C4-2B (cell line): ENCODE data around the gene HECTD1.

Experiments
- ZFX ChIP-seq: fragments of 450-650 bp; IDR thresholded peaks from 2 replicates; pipeline ENCODE4 v1.6.1; 2017
- TF ChIP-seq, protein P1 (sequence below): fragments of 450-650 bp; conservative IDR thresholded peaks from 2 replicates; pipeline ENCODE4 v1.5.1; 2017; ENCODE audit warnings: mild to moderate bottlenecking

DNA sequence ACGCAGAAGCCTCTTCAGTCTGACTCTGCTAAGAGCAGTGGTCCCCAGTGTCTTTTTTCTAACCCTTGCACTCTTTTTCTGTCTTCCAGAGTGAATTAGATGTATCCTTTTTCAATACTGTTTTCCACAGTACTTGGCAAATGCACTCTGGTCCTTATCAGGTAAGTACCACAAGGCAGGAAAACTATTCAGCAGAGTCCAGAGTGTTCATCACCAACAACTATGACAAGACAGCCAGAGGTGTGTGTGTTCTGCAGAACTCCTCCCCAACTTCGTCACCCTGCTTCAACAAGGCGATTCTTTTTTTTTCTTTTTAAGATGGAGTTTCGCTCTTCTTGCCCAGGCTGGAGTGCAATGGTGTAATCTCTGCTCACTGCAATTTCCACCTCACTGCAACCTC is 127.1 kb downstream of the HECTD1 start:
- TF ChIP-seq, protein P1, sequence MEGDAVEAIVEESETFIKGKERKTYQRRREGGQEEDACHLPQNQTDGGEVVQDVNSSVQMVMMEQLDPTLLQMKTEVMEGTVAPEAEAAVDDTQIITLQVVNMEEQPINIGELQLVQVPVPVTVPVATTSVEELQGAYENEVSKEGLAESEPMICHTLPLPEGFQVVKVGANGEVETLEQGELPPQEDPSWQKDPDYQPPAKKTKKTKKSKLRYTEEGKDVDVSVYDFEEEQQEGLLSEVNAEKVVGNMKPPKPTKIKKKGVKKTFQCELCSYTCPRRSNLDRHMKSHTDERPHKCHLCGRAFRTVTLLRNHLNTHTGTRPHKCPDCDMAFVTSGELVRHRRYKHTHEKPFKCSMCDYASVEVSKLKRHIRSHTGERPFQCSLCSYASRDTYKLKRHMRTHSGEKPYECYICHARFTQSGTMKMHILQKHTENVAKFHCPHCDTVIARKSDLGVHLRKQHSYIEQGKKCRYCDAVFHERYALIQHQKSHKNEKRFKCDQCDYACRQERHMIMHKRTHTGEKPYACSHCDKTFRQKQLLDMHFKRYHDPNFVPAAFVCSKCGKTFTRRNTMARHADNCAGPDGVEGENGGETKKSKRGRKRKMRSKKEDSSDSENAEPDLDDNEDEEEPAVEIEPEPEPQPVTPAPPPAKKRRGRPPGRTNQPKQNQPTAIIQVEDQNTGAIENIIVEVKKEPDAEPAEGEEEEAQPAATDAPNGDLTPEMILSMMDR: no peak
- TF ChIP-seq ZFX: no peak
